WTC11 (cell line): ENCODE data around the gene NEURL1. TPM values are rescaled to one million over a fixed set of nuclear protein-coding genes. Genes with fewer than 3 reads are reported as not detected.

Experiments used
- ATAC-seq: fragments of 200-7000 bp; cut with Tn5 transposase; 2 replicates; pipeline ENCODE4 v1.10.0; 2021; ENCODE audit warnings: mild to moderate bottlenecking, moderate library complexity
- CTCF ChIA-PET: fragments of 300-600 bp; sonication (Branson Sonifier 250); formaldehyde crosslinking; loops from one replicate; lab custom pipeline; 2021; ENCODE audit warnings: antibody characterized with exemption; lab: Charles Lee
- POLR2A ChIA-PET: fragments of 350-600 bp; sonication (Branson Sonifier 250); formaldehyde crosslinking; loops from one replicate; lab custom pipeline; 2021; ENCODE audit warnings: antibody characterized with exemption; lab: Charles Lee
- DNase-seq: peaks from one replicate; pipeline ENCODE4 v3.0.0; 2021; ENCODE audit warnings: low spot score
- H3K27ac Mint-ChIP-seq: 2 replicates; pipeline ENCODE4 v1.8.0; 2021; ENCODE audit warnings: mixed read lengths
- H3K27me3 Mint-ChIP-seq: 2 replicates; pipeline ENCODE4 v1.8.0; 2021; ENCODE audit warnings: low read depth, mild to moderate bottlenecking, moderate library complexity, mixed read lengths
- H3K36me3 Mint-ChIP-seq: 2 replicates; pipeline ENCODE4 v1.8.0; 2021; ENCODE audit warnings: mixed read lengths
- H3K4me1 Mint-ChIP-seq: 2 replicates; pipeline ENCODE4 v1.8.0; 2022; ENCODE audit warnings: mixed read lengths
- H3K4me3 Mint-ChIP-seq: 2 replicates; pipeline ENCODE4 v1.8.0; 2021; ENCODE audit warnings: mild to moderate bottlenecking, moderate library complexity, mixed read lengths
- H3K9me3 Mint-ChIP-seq: 2 replicates; pipeline ENCODE4 v1.8.0; 2021; ENCODE audit warnings: mixed read lengths
- ATF1 ChIP-seq: sonication (generic); formaldehyde crosslinking; IDR thresholded peaks from 2 replicates; pipeline ENCODE4 v1.8.1; 2023; ENCODE audit warnings: mild to moderate bottlenecking, moderate library complexity, missing genetic modification reagents
- MXD4 ChIP-seq: fragments of 250-450 bp; sonication (Bioruptor Pico); IDR thresholded peaks from 2 replicates; pipeline ENCODE4 v1.8.0; 2021; ENCODE audit warnings: mild to moderate bottlenecking, moderate library complexity, borderline replicate concordance
- PRRX2 ChIP-seq: fragments of 250-450 bp; sonication (Bioruptor Pico); IDR thresholded peaks from 2 replicates; pipeline ENCODE4 v1.8.0; 2021; ENCODE audit warnings: mild to moderate bottlenecking
- SMAD4 ChIP-seq: sonication (generic); formaldehyde crosslinking; IDR thresholded peaks from 2 replicates; pipeline ENCODE4 v1.8.0; 2022; ENCODE audit warnings: mild to moderate bottlenecking, missing genetic modification reagents
- SP1 ChIP-seq: sonication (generic); formaldehyde crosslinking; conservative IDR thresholded peaks from 2 replicates; pipeline ENCODE4 v1.8.1; 2022; ENCODE audit warnings: missing genetic modification reagents
- TCF7 ChIP-seq: sonication (generic); formaldehyde crosslinking; IDR thresholded peaks from 2 replicates; pipeline ENCODE4 v1.8.0; 2022; ENCODE audit warnings: mild to moderate bottlenecking, low read depth, missing genetic modification reagents, moderate library complexity
- TEAD1 ChIP-seq: sonication (generic); formaldehyde crosslinking; IDR thresholded peaks from 2 replicates; pipeline ENCODE4 v1.8.0; 2022; ENCODE audit warnings: mild to moderate bottlenecking, missing genetic modification reagents
- TEAD4 ChIP-seq: sonication (generic); formaldehyde crosslinking; IDR thresholded peaks from 2 replicates; pipeline ENCODE4 v1.8.0; 2022; ENCODE audit warnings: mild to moderate bottlenecking, missing genetic modification reagents
- TP53 ChIP-seq: sonication (generic); formaldehyde crosslinking; IDR thresholded peaks from 2 replicates; pipeline ENCODE4 v1.8.1; 2023; ENCODE audit warnings: mild to moderate bottlenecking, missing genetic modification reagents
- ZBTB21 ChIP-seq: sonication (generic); formaldehyde crosslinking; IDR thresholded peaks from 2 replicates; pipeline ENCODE4 v1.8.1; 2023; ENCODE audit warnings: mild to moderate bottlenecking, missing genetic modification reagents, borderline replicate concordance
- ZNF317 ChIP-seq: sonication (generic); formaldehyde crosslinking; IDR thresholded peaks from 2 replicates; pipeline ENCODE4 v1.8.1; 2023; ENCODE audit warnings: low read depth, mild to moderate bottlenecking, moderate library complexity, missing genetic modification reagents, borderline replicate concordance
- total RNA-seq: library from RNA; stranded (reverse); gene quantifications from 3 replicates; pipeline ENCODE4 v1.2.3, GENCODE V29; 2021
- TF ChIP-seq, protein P1 (sequence below): sonication (generic); formaldehyde crosslinking; IDR thresholded peaks from 2 replicates; pipeline ENCODE4 v1.8.1; 2023; ENCODE audit warnings: mild to moderate bottlenecking, moderate library complexity, missing genetic modification reagents
- TF ChIP-seq, protein P2 (sequence below): sonication (generic); formaldehyde crosslinking; conservative IDR thresholded peaks from 2 replicates; pipeline ENCODE4 v1.8.1; 2022; ENCODE audit warnings: mild to moderate bottlenecking, missing genetic modification reagents
- TF ChIP-seq, protein P3 (sequence below): sonication (generic); formaldehyde crosslinking; IDR thresholded peaks from 2 replicates; pipeline ENCODE4 v1.8.1; 2022; ENCODE audit warnings: low read depth, missing genetic modification reagents, borderline replicate concordance
- TF ChIP-seq, protein P4 (sequence below): fragments of 250-450 bp; sonication (Bioruptor Pico); IDR thresholded peaks from 2 replicates; pipeline ENCODE4 v1.8.0; 2021; ENCODE audit warnings: mild to moderate bottlenecking
- TF ChIP-seq, protein P5 (sequence below): fragments of 200-600 bp; IDR thresholded peaks from 2 replicates; pipeline ENCODE4 v1.8.0; 2022; ENCODE audit warnings: antibody characterized with exemption
- TF ChIP-seq, protein P6 (sequence below): sonication (generic); formaldehyde crosslinking; IDR thresholded peaks from 2 replicates; pipeline ENCODE4 v1.8.1; 2022; ENCODE audit warnings: mild to moderate bottlenecking, missing genetic modification reagents, moderate library complexity, borderline replicate concordance
- TF ChIP-seq, protein P7 (sequence below): sonication (generic); formaldehyde crosslinking; IDR thresholded peaks from 2 replicates; pipeline ENCODE4 v1.8.0; 2023; ENCODE audit warnings: missing genetic modification reagents, mild to moderate bottlenecking, borderline replicate concordance
- TF ChIP-seq, protein P8 (sequence below): fragments of 250-450 bp; sonication (Bioruptor Pico); IDR thresholded peaks from 2 replicates; pipeline ENCODE4 v2.1.2; 2022; ENCODE audit warnings: mild to moderate bottlenecking, moderate library complexity

The NEURL1 gene
- total RNA-seq, 1 experiment from 2014 or later: 1.2 TPM

DNA sequence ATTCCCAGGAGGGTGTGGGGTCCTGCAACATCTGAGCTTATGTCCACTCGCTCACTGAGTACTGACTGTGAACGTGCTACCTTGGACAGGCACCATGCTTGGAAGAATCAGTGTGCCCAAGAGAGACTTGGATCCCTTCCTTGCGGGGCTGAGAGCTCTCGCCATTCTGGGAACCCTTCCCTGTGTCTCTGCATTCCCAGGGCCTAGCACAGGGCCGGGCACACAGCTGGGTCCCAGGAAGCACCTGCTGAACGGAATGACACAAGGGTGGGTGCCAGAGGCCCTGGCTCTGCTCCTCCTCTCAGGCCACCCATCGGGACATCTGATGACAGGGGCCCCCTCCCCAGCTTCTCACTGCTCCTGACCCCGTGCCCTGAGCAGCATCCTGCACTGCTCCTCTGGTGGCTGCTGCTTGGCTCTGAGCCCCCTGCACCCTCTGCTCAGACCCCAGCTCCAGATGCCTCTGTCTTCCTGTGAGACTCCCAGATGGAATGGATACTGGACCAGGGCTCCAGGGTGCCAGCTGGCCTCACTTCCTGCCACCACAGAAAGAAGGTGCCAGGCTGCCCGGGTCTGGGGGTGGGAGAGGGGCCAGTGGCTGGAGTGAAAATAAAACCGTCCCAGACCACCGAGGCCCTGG lies 129.6 kb downstream of the NEURL1 start:
- ChIA-PET CTCF (interaction anchor here (0.7 to 1.5 kb wide), 2 partner anchors 57 to 73 kb away, joined by 5 to 8 read pairs; no protein-coding TSS in a partner anchor), POLR2A (no interaction called here)
- no peak for TF ChIP-seq ZBTB21 (CRISPR knock-in tag)
- TF ChIP-seq SP1 (CRISPR knock-in tag): no peak
- TF ChIP-seq SMAD4: no peak
- no peak for TF ChIP-seq MXD4 (CRISPR knock-in tag)
- no peak for TF ChIP-seq ATF1
- TF ChIP-seq PRRX2: no peak
- TF ChIP-seq, protein P1, sequence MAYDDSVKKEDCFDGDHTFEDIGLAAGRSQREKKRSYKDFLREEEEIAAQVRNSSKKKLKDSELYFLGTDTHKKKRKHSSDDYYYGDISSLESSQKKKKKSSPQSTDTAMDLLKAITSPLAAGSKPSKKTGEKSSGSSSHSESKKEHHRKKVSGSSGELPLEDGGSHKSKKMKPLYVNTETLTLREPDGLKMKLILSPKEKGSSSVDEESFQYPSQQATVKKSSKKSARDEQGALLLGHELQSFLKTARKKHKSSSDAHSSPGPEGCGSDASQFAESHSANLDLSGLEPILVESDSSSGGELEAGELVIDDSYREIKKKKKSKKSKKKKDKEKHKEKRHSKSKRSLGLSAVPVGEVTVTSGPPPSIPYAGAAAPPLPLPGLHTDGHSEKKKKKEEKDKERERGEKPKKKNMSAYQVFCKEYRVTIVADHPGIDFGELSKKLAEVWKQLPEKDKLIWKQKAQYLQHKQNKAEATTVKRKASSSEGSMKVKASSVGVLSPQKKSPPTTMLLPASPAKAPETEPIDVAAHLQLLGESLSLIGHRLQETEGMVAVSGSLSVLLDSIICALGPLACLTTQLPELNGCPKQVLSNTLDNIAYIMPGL: no peak
- TF ChIP-seq, protein P2, sequence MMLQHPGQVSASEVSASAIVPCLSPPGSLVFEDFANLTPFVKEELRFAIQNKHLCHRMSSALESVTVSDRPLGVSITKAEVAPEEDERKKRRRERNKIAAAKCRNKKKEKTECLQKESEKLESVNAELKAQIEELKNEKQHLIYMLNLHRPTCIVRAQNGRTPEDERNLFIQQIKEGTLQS (CRISPR knock-in tag): no peak
- TF ChIP-seq, protein P3, sequence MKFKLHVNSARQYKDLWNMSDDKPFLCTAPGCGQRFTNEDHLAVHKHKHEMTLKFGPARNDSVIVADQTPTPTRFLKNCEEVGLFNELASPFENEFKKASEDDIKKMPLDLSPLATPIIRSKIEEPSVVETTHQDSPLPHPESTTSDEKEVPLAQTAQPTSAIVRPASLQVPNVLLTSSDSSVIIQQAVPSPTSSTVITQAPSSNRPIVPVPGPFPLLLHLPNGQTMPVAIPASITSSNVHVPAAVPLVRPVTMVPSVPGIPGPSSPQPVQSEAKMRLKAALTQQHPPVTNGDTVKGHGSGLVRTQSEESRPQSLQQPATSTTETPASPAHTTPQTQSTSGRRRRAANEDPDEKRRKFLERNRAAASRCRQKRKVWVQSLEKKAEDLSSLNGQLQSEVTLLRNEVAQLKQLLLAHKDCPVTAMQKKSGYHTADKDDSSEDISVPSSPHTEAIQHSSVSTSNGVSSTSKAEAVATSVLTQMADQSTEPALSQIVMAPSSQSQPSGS (CRISPR knock-in tag): no peak
- TF ChIP-seq, protein P4, sequence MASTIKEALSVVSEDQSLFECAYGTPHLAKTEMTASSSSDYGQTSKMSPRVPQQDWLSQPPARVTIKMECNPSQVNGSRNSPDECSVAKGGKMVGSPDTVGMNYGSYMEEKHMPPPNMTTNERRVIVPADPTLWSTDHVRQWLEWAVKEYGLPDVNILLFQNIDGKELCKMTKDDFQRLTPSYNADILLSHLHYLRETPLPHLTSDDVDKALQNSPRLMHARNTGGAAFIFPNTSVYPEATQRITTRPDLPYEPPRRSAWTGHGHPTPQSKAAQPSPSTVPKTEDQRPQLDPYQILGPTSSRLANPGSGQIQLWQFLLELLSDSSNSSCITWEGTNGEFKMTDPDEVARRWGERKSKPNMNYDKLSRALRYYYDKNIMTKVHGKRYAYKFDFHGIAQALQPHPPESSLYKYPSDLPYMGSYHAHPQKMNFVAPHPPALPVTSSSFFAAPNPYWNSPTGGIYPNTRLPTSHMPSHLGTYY (CRISPR knock-in tag): no peak
- TF ChIP-seq, protein P5, sequence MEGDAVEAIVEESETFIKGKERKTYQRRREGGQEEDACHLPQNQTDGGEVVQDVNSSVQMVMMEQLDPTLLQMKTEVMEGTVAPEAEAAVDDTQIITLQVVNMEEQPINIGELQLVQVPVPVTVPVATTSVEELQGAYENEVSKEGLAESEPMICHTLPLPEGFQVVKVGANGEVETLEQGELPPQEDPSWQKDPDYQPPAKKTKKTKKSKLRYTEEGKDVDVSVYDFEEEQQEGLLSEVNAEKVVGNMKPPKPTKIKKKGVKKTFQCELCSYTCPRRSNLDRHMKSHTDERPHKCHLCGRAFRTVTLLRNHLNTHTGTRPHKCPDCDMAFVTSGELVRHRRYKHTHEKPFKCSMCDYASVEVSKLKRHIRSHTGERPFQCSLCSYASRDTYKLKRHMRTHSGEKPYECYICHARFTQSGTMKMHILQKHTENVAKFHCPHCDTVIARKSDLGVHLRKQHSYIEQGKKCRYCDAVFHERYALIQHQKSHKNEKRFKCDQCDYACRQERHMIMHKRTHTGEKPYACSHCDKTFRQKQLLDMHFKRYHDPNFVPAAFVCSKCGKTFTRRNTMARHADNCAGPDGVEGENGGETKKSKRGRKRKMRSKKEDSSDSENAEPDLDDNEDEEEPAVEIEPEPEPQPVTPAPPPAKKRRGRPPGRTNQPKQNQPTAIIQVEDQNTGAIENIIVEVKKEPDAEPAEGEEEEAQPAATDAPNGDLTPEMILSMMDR: no peak
- TF ChIP-seq, protein P6, sequence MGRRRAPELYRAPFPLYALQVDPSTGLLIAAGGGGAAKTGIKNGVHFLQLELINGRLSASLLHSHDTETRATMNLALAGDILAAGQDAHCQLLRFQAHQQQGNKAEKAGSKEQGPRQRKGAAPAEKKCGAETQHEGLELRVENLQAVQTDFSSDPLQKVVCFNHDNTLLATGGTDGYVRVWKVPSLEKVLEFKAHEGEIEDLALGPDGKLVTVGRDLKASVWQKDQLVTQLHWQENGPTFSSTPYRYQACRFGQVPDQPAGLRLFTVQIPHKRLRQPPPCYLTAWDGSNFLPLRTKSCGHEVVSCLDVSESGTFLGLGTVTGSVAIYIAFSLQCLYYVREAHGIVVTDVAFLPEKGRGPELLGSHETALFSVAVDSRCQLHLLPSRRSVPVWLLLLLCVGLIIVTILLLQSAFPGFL (CRISPR knock-in tag): no peak
- TF ChIP-seq ZNF317 (CRISPR knock-in tag): no peak
- TF ChIP-seq TP53: no peak
- TF ChIP-seq TCF7 (CRISPR knock-in tag): no peak
- TF ChIP-seq TEAD4 (CRISPR knock-in tag): no peak
- no peak for TF ChIP-seq TEAD1
- TF ChIP-seq, protein P7, sequence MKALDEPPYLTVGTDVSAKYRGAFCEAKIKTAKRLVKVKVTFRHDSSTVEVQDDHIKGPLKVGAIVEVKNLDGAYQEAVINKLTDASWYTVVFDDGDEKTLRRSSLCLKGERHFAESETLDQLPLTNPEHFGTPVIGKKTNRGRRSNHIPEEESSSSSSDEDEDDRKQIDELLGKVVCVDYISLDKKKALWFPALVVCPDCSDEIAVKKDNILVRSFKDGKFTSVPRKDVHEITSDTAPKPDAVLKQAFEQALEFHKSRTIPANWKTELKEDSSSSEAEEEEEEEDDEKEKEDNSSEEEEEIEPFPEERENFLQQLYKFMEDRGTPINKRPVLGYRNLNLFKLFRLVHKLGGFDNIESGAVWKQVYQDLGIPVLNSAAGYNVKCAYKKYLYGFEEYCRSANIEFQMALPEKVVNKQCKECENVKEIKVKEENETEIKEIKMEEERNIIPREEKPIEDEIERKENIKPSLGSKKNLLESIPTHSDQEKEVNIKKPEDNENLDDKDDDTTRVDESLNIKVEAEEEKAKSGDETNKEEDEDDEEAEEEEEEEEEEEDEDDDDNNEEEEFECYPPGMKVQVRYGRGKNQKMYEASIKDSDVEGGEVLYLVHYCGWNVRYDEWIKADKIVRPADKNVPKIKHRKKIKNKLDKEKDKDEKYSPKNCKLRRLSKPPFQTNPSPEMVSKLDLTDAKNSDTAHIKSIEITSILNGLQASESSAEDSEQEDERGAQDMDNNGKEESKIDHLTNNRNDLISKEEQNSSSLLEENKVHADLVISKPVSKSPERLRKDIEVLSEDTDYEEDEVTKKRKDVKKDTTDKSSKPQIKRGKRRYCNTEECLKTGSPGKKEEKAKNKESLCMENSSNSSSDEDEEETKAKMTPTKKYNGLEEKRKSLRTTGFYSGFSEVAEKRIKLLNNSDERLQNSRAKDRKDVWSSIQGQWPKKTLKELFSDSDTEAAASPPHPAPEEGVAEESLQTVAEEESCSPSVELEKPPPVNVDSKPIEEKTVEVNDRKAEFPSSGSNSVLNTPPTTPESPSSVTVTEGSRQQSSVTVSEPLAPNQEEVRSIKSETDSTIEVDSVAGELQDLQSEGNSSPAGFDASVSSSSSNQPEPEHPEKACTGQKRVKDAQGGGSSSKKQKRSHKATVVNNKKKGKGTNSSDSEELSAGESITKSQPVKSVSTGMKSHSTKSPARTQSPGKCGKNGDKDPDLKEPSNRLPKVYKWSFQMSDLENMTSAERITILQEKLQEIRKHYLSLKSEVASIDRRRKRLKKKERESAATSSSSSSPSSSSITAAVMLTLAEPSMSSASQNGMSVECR (CRISPR knock-in tag): no peak
- TF ChIP-seq, protein P8, sequence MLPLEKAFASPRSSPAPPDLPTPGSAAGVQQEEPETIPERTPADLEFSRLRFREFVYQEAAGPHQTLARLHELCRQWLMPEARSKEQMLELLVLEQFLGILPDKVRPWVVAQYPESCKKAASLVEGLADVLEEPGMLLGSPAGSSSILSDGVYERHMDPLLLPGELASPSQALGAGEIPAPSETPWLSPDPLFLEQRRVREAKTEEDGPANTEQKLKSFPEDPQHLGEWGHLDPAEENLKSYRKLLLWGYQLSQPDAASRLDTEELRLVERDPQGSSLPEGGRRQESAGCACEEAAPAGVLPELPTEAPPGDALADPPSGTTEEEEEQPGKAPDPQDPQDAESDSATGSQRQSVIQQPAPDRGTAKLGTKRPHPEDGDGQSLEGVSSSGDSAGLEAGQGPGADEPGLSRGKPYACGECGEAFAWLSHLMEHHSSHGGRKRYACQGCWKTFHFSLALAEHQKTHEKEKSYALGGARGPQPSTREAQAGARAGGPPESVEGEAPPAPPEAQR (CRISPR knock-in tag): no peak
- Mint-ChIP-seq H3K4me1 (no peaks in the 10 kb centered on the region), H3K27me3 (no peaks in the 10 kb centered on the region), H3K27ac (no peak overlapping the region), H3K36me3 (0 out of 2 replicates have a peak, but pooled peaks cover 5% of the 10 kb centered on the region), H3K9me3 (no peaks in the 10 kb centered on the region), H3K4me3 (no peak overlapping the region)
- ATAC-seq (no peak), DNase-seq (no peak)
